Peyer's patch (tissue), 4 donors: ENCODE results near the gene C1orf105.

Source experiments
- CTCF ChIP-seq, 6 experiments: fragments of 450-650 bp in 4 of 6; fragments of 200-600 bp in 2 of 6; sonication (generic) in 1 of 6; IDR thresholded peaks; one replicate each; pipeline ENCODE4 v1.5.1; 2017 to 2019; ENCODE audit warnings: antibody characterized with exemption in 6 of 6, mild to moderate bottlenecking in 3 of 6, moderate library complexity in 1 of 6
- POLR2A ChIP-seq, 2 donors: fragments of 450-650 bp; IDR thresholded peaks; one replicate each; pipeline ENCODE4 v1.5.1; 2017; ENCODE audit warnings: antibody characterized with exemption in 2 of 2, mild to moderate bottlenecking in 2 of 2, moderate library complexity in 2 of 2

GRCh38 chr1:172427191-172427590, 6.7 kb downstream of the C1orf105 start:
- no peak for TF ChIP-seq CTCF (IDR thresholded peaks at IDR 0.05)
- no peak for TF ChIP-seq POLR2A (IDR thresholded peaks at IDR 0.05)
